RCC 7860 (cell line): ENCODE data around the gene EPO.
A peak's percentile ranks its signal among the peaks of the same experiment; 100 is the strongest.
"Not testable (repeated sequence)": the region's sequence is repeated elsewhere in the genome, so short reads cannot be mapped to it uniquely, and the experiment has no call there.

ENCODE experiments used
- DNase-seq: peaks from one replicate; pipeline ENCODE4 v3.0.0-alpha.2; 2015; ENCODE audit warnings: low spot score
- FAIRE-seq: peaks from 2 replicates; lab custom pipeline; 2012; peaks lifted over from hg19 to GRCh38; lab: Jason Lieb, UNC

The EPO gene

GRCh38 chr7:100701089-100701488 lies 19.2 kb upstream of the EPO start:
- not testable (repeated sequence) for DNase-seq, FAIRE-seq

- FAIRE-seq (no peak), DNase-seq (peak; percentile 67)
Observed at GRCh38 chr7:100705320-100705752, 14.9 kb upstream of the EPO start.

- peak; percentile 95 for DNase-seq
- peak; percentile 85 for FAIRE-seq
Observed at GRCh38 chr7:100705753-100706671, 14.3 kb upstream of the EPO start, which contains the start of gene POP7. TSS of gene POP7 (plus strand) at chr7:100706121. CDS start at chr7:100706831, 710 bp downstream.

GRCh38 chr7:100706672-100707311 lies 13.5 kb upstream of the EPO start:
- FAIRE-seq (no peak), DNase-seq (no peak)

- FAIRE-seq (no peak), DNase-seq (no peak)
Observed at GRCh38 chr7:100708395-100708794, 11.9 kb upstream of the EPO start.

GRCh38 chr7:100710452-100710851 lies 9.8 kb upstream of the EPO start:
- FAIRE-seq: no peak
- DNase-seq: no peak

- no peak for DNase-seq
- no peak for FAIRE-seq
Observed at GRCh38 chr7:100711369-100711768, 8.9 kb upstream of the EPO start.

- FAIRE-seq (no peak), DNase-seq (no peak)
Observed at GRCh38 chr7:100714725-100715124, 5.5 kb upstream of the EPO start.

- not testable (repeated sequence) for DNase-seq, FAIRE-seq
Observed at GRCh38 chr7:100717073-100717472, 3.2 kb upstream of the EPO start.

- DNase-seq: no peak
- no peak for FAIRE-seq
Observed at GRCh38 chr7:100719523-100720278, 567 bp upstream of the EPO start.

GRCh38 chr7:100720671-100721504 lies 620 bp downstream of the EPO start:
- no peak for FAIRE-seq
- DNase-seq: no peak

GRCh38 chr7:100721505-100721812 lies 1.2 kb downstream of the EPO start:
- DNase-seq (no peak), FAIRE-seq (no peak)

GRCh38 chr7:100722480-100723212 lies 2.4 kb downstream of the EPO start:
- DNase-seq: no peak
- FAIRE-seq: no peak

- FAIRE-seq (no peak), DNase-seq (no peak)
Observed at GRCh38 chr7:100723732-100724275, 3.5 kb downstream of the EPO start.

GRCh38 chr7:100724364-100724763 lies 4.1 kb downstream of the EPO start:
- not testable (repeated sequence) for FAIRE-seq, DNase-seq

GRCh38 chr7:100726996-100727761 lies 6.9 kb downstream of the EPO start:
- FAIRE-seq: no peak

GRCh38 chr7:100728196-100728595 lies 7.9 kb downstream of the EPO start:
- FAIRE-seq (no peak), DNase-seq (no peak)

More at GRCh38 chr7:100726996-100727761, 6.9 kb downstream of the EPO start:
- DNase-seq: no peak

GRCh38 chr7:100730136-100730800 lies 10.0 kb downstream of the EPO start:
- no peak for FAIRE-seq
- DNase-seq: no peak
